Activated CD4-positive, alpha-beta T cell treated with anti-CD3 and anti-CD28 coated beads for 4 hours (primary cell): ENCODE data around the gene NR2F2.
"Not testable (repeated sequence)": the region's sequence is repeated elsewhere in the genome, so short reads cannot be mapped to it uniquely, and the experiment has no call there.

Source experiments
- DNase-seq, 2 donors: peaks; one replicate each; pipeline ENCODE4 v3.0.0-alpha.2; 2020

NR2F2 gene

GRCh38 chr15:96369825-96370621 lies 39.5 kb downstream of the NR2F2 start:
- DNase-seq: no peak

GRCh38 chr15:96372554-96372953 lies 42.1 kb downstream of the NR2F2 start:
- no peak for DNase-seq

GRCh38 chr15:96374499-96374898 lies 44.0 kb downstream of the NR2F2 start:
- DNase-seq: no peak

- not testable (repeated sequence) for DNase-seq
Measured at GRCh38 chr15:96379592-96379991, 49.1 kb downstream of the NR2F2 start.

GRCh38 chr15:96381463-96381862 lies 51.0 kb downstream of the NR2F2 start:
- DNase-seq: no peak

DNA sequence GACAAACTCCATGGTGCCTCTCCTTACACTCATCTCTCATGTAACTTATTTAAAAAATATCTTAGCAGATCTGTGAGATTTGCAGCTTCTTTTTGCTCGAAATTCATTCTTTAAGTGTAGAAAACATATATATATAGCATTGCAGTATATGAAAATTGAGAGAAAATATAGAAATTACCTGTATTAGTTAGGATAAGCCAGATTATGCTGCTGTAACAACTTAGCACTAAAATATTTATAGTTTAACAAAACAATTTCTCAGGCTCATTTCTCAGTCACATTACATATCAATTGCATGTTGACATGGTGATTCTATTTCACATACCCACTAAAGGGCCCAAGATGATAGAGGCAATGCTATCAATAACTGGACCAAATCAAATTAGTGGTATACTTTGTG lies 54.7 kb downstream of the NR2F2 start:
- no peak for DNase-seq

- no peak for DNase-seq
Measured at GRCh38 chr15:96388673-96389072, 58.2 kb downstream of the NR2F2 start.
